ENCODE data around the gene MTPN. TPM values are rescaled to one million over a fixed set of nuclear protein-coding genes. Genes with fewer than 3 reads are reported as not detected.

MTPN gene
- total RNA-seq, 1 donor from 2014 or later: 114 TPM

GRCh38 chr7:135995748-135996147 lies 18.6 kb upstream of the MTPN start:
- Mint-ChIP-seq H3K4me3 (no peak overlapping the region), H3K9me3 (peaks cover 6% of the 10 kb centered on the region), H3K36me3 (no peaks in the 10 kb centered on the region), H3K27me3 (ENCODE audit: low read depth) (no peaks in the 10 kb centered on the region), H3K4me1 (peaks cover 11% of the 10 kb centered on the region), H3K27ac (no peak overlapping the region)
- TF ChIP-seq, protein P1, sequence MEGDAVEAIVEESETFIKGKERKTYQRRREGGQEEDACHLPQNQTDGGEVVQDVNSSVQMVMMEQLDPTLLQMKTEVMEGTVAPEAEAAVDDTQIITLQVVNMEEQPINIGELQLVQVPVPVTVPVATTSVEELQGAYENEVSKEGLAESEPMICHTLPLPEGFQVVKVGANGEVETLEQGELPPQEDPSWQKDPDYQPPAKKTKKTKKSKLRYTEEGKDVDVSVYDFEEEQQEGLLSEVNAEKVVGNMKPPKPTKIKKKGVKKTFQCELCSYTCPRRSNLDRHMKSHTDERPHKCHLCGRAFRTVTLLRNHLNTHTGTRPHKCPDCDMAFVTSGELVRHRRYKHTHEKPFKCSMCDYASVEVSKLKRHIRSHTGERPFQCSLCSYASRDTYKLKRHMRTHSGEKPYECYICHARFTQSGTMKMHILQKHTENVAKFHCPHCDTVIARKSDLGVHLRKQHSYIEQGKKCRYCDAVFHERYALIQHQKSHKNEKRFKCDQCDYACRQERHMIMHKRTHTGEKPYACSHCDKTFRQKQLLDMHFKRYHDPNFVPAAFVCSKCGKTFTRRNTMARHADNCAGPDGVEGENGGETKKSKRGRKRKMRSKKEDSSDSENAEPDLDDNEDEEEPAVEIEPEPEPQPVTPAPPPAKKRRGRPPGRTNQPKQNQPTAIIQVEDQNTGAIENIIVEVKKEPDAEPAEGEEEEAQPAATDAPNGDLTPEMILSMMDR (IDR thresholded peaks at IDR 0.05; ENCODE audit: unreplicated experiment): no peak
- DNase-seq (ENCODE audit: low spot score in 2 of 2, unreplicated experiment in 2 of 2): no peak

GRCh38 chr7:135994466-135995205 lies 17.5 kb upstream of the MTPN start:
- Mint-ChIP-seq H3K4me3 (no peak overlapping the region), H3K9me3 (no peaks in the 10 kb centered on the region), H3K27ac (no peak overlapping the region), H3K36me3 (no peaks in the 10 kb centered on the region), H3K27me3 (ENCODE audit: low read depth) (no peaks in the 10 kb centered on the region), H3K4me1 (peaks cover 15% of the 10 kb centered on the region)
- TF ChIP-seq, protein P1 (IDR thresholded peaks at IDR 0.05; ENCODE audit: unreplicated experiment): no peak
- DNase-seq (ENCODE audit: low spot score in 2 of 2, unreplicated experiment in 2 of 2): no peak

GRCh38 chr7:135993950-135994349 lies 16.8 kb upstream of the MTPN start:
- H3K4me3 Mint-ChIP-seq: no peak overlapping the region
- H3K27ac Mint-ChIP-seq: no peak overlapping the region
- H3K4me1 Mint-ChIP-seq: peaks cover 15% of the 10 kb centered on the region

DNA sequence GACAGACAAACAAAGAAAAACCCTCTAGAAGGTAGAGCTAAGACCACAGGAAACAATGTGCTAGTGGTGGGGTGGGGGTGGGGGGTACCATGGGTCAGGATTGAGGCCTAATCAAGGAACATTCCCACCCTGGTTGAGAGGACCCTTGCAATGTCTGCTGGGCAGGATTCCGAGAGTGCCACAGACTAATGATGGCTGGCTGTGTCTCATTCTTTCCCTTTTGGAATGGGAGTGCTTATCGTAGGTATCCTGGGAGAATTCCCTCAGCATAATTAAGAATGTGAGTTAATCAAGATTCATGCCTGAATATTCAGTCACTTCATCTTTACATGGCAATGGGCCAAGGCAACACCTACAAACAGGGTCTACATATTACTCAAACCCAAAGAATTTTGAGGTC lies 14.7 kb upstream of the MTPN start:
- Mint-ChIP-seq H3K9me3 (no peaks in the 10 kb centered on the region), H3K27ac (peak overlapping the region; percentile 72), H3K4me1 (peaks cover 15% of the 10 kb centered on the region), H3K27me3 (ENCODE audit: low read depth) (no peaks in the 10 kb centered on the region), H3K4me3 (no peak overlapping the region), H3K36me3 (no peaks in the 10 kb centered on the region)
- DNase-seq (ENCODE audit: low spot score in 2 of 2, unreplicated experiment in 2 of 2): no peak
- TF ChIP-seq, protein P1 (IDR thresholded peaks at IDR 0.05; ENCODE audit: unreplicated experiment): no peak

More at GRCh38 chr7:135993950-135994349, 16.8 kb upstream of the MTPN start:
- no peaks in the 10 kb centered on the region for H3K9me3 Mint-ChIP-seq
- no peaks in the 10 kb centered on the region for H3K27me3 Mint-ChIP-seq (ENCODE audit: low read depth)
- no peaks in the 10 kb centered on the region for H3K36me3 Mint-ChIP-seq
- DNase-seq (ENCODE audit: low spot score in 2 of 2, unreplicated experiment in 2 of 2): no peak
- TF ChIP-seq, protein P1 (IDR thresholded peaks at IDR 0.05; ENCODE audit: unreplicated experiment): no peak

DNA sequence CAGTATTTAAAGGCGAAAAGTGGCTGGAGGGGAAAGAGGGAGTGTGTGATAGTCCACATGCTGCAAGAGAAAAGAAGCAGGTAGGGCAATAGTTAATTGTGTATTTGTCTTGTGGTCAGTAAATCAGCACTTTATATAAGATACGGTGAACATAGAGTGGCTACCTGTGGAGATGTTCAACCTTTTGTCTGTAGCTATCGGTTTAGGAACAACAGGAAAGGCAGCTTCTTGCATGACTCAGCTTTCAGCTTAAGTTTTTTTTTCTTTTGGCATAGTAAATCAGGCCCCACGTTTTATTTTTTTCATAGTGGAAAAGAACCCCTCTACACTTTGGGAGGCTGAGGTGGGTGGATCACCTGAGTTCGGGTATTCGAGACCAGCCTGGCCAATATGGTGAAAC lies 14.2 kb upstream of the MTPN start:
- no peak overlapping the region for H3K4me3 Mint-ChIP-seq
- H3K36me3 Mint-ChIP-seq: no peaks in the 10 kb centered on the region
- H3K9me3 Mint-ChIP-seq: no peaks in the 10 kb centered on the region
- peaks cover 15% of the 10 kb centered on the region for H3K4me1 Mint-ChIP-seq
- H3K27me3 Mint-ChIP-seq (ENCODE audit: low read depth): no peaks in the 10 kb centered on the region
- peak overlapping the region; percentile 53 for H3K27ac Mint-ChIP-seq
- DNase-seq (ENCODE audit: low spot score in 2 of 2, unreplicated experiment in 2 of 2): no peak
- TF ChIP-seq, protein P1 (IDR thresholded peaks at IDR 0.05; ENCODE audit: unreplicated experiment): no peak

All from mesothelial cell of epicardium (in vitro differentiated cells).